Measurements from ENCODE around the gene FCSK. TPM values are rescaled to one million over a fixed set of nuclear protein-coding genes. Genes with fewer than 3 reads are reported as not detected.

The FCSK gene
- total RNA-seq, 3 donors from 2014 or later (not counting 1 experiment from before 2014, with no cell fraction given), result 28.5 to 33.0 (median 29.6) TPM

DNA sequence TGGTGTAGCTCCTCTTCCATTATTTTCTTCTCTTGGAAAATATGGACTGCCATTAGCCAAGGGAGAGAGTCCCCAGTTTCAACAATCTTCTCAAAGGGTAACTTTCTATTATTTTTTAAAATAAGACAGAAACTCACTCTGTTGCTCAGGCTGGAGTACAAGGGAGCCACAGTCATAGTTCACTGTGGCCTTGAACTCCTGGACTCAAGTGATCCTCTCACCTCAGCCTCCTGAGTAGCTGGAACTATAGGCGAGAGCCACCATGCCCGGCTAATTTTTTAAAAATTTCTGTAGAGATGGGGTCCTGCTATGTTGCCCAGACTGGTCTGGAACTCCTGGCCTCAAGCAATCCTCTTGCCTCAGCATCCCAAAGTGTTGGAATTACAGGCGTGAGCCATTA lies 55.8 kb downstream of the FCSK start:
- Mint-ChIP-seq H3K4me1 (peaks cover 8% of the 10 kb centered on the region in 2 donors), H3K36me3 (peaks cover 8% of the 10 kb centered on the region), H3K4me3 (no peak overlapping the region), H3K27me3 (ENCODE audit: low read depth in 2 of 2) (no peaks in the 10 kb centered on the region), H3K9me3 (no peaks in the 10 kb centered on the region), H3K27ac (peak overlapping the region in 1 of 2 donors; percentile 79)
- WGBS (ENCODE audit: insufficient coverage), result 100% methylated on average over 3 of the region's 3 CpGs
- no peak overlapping the region for H3K27ac ChIP-seq (ENCODE audit: low read length)
- H3K4me3 ChIP-seq (ENCODE audit: low read length), result no peak overlapping the region
- H3K4me1 ChIP-seq (ENCODE audit: control insufficient read depth, insufficient read depth, low read length), result no peaks in the 10 kb centered on the region
- DNase-seq (no peak), ATAC-seq (no peak)
- TF ChIP-seq, protein P1, sequence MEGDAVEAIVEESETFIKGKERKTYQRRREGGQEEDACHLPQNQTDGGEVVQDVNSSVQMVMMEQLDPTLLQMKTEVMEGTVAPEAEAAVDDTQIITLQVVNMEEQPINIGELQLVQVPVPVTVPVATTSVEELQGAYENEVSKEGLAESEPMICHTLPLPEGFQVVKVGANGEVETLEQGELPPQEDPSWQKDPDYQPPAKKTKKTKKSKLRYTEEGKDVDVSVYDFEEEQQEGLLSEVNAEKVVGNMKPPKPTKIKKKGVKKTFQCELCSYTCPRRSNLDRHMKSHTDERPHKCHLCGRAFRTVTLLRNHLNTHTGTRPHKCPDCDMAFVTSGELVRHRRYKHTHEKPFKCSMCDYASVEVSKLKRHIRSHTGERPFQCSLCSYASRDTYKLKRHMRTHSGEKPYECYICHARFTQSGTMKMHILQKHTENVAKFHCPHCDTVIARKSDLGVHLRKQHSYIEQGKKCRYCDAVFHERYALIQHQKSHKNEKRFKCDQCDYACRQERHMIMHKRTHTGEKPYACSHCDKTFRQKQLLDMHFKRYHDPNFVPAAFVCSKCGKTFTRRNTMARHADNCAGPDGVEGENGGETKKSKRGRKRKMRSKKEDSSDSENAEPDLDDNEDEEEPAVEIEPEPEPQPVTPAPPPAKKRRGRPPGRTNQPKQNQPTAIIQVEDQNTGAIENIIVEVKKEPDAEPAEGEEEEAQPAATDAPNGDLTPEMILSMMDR (IDR thresholded peaks at IDR 0.05), result no peak
- no peaks in the 10 kb centered on the region for H3K27me3 ChIP-seq (ENCODE audit: control insufficient read depth, insufficient read depth, low read length)
- no peaks in the 10 kb centered on the region for H3K9me3 ChIP-seq (ENCODE audit: control insufficient read depth, insufficient read depth, low read length)
- peaks cover 68% of the 10 kb centered on the region for H3K36me3 ChIP-seq (ENCODE audit: control insufficient read depth, insufficient read depth, low read length)
- intact Hi-C loops (cut with micrococcal nuclease), result loop anchor here (1.0 kb wide), 1 partner anchor 40 kb away; no protein-coding TSS in a partner anchor

DNA sequence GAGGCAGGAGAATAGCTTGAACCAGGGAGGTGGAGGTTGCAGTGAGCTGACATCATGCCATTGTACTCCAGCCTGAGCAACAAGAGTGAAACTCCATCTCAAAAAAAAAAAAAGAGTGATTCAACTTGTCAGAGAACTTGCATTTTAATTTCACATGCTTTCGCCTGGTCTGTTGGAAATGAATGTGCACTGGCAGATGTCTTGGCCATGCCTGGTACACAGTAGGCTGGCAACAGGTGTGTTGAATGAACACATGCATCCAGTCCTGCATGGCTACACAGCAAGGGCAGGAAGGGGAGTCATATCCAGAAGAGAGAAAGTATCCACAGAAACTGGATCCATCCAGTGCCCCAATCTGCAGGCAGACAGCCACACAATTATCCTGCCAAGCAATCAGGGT lies 57.4 kb downstream of the FCSK start:
- Mint-ChIP-seq H3K27ac (no peak overlapping the region), H3K36me3 (peaks cover 8% of the 10 kb centered on the region)
- WGBS (ENCODE audit: insufficient coverage), result 100% methylated on average over 1 of the region's 1 CpG

DNA sequence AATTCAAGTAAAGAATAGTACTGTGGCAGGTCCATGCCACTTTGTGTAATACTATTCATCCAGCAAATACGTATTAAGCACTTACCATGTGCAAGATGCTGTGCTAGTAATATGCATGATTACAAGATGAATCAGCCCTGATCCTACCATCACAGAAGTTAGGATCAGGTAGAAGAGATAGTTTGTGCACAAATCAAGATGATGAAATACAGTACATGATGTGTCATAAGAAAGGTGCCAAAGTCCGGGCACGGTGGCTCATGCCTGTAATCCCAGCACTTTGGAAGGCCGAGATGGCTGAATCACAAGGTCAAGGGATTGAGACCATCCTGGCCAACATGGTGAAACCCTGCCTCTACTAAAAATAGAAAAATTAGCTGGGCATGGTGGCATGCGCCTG lies 58.1 kb downstream of the FCSK start:
- Mint-ChIP-seq H3K9me3 (no peaks in the 10 kb centered on the region), H3K36me3 (peaks cover 8% of the 10 kb centered on the region), H3K4me3 (no peak overlapping the region), H3K27me3 (ENCODE audit: low read depth in 2 of 2) (no peaks in the 10 kb centered on the region), H3K27ac (no peak overlapping the region), H3K4me1 (peaks cover 8% of the 10 kb centered on the region in 2 donors)
- DNase-seq (no peak), ATAC-seq (no peak)
- WGBS (ENCODE audit: insufficient coverage), result 95% methylated on average over 5 of the region's 5 CpGs
- intact Hi-C loops (cut with micrococcal nuclease), result no loop called here
- Histone ChIP-seq H3K36me3 (ENCODE audit: control insufficient read depth, insufficient read depth, low read length) (peaks cover 80% of the 10 kb centered on the region), H3K4me1 (ENCODE audit: control insufficient read depth, insufficient read depth, low read length) (no peaks in the 10 kb centered on the region), H3K9me3 (ENCODE audit: control insufficient read depth, insufficient read depth, low read length) (no peaks in the 10 kb centered on the region), H3K4me3 (ENCODE audit: low read length) (no peak overlapping the region), H3K27ac (ENCODE audit: low read length) (no peak overlapping the region), H3K27me3 (ENCODE audit: control insufficient read depth, insufficient read depth, low read length) (no peaks in the 10 kb centered on the region)
- TF ChIP-seq, protein P1 (IDR thresholded peaks at IDR 0.05), result no peak

More for the DNA sequence above, 57.4 kb downstream of the FCSK start:
- DNase-seq, result no peak
- H3K9me3 Mint-ChIP-seq, result no peaks in the 10 kb centered on the region
- Histone ChIP-seq H3K4me3 (ENCODE audit: low read length) (no peak overlapping the region), H3K27me3 (ENCODE audit: control insufficient read depth, insufficient read depth, low read length) (no peaks in the 10 kb centered on the region), H3K36me3 (ENCODE audit: control insufficient read depth, insufficient read depth, low read length) (peaks cover 78% of the 10 kb centered on the region), H3K9me3 (ENCODE audit: control insufficient read depth, insufficient read depth, low read length) (no peaks in the 10 kb centered on the region), H3K4me1 (ENCODE audit: control insufficient read depth, insufficient read depth, low read length) (no peaks in the 10 kb centered on the region), H3K27ac (ENCODE audit: low read length) (no peak overlapping the region)
- TF ChIP-seq, protein P1 (IDR thresholded peaks at IDR 0.05), result no peak
- no peaks in the 10 kb centered on the region for H3K27me3 Mint-ChIP-seq (ENCODE audit: low read depth in 2 of 2)
- intact Hi-C loops (cut with micrococcal nuclease), result no loop called here
- no peak overlapping the region for H3K4me3 Mint-ChIP-seq
- no peak for ATAC-seq
- peaks cover 8% of the 10 kb centered on the region in 2 donors for H3K4me1 Mint-ChIP-seq

All from natural killer cell (primary cell).